Peyer's patch (tissue), 4 donors: ENCODE measurements around the gene SPDYE1.

Source experiments
- POLR2A ChIP-seq, 2 donors: fragments of 450-650 bp; IDR thresholded peaks; one replicate each; pipeline ENCODE4 v1.5.1; 2017; ENCODE audit warnings: antibody characterized with exemption in 2 of 2, mild to moderate bottlenecking in 2 of 2, moderate library complexity in 2 of 2
- TF ChIP-seq, protein P1 (sequence below), 6 experiments: fragments of 450-650 bp in 4 of 6; fragments of 200-600 bp in 2 of 6; sonication (generic) in 1 of 6; IDR thresholded peaks; one replicate each; pipeline ENCODE4 v1.5.1; 2017 to 2019; ENCODE audit warnings: antibody characterized with exemption in 6 of 6, mild to moderate bottlenecking in 3 of 6, moderate library complexity in 1 of 6

DNA sequence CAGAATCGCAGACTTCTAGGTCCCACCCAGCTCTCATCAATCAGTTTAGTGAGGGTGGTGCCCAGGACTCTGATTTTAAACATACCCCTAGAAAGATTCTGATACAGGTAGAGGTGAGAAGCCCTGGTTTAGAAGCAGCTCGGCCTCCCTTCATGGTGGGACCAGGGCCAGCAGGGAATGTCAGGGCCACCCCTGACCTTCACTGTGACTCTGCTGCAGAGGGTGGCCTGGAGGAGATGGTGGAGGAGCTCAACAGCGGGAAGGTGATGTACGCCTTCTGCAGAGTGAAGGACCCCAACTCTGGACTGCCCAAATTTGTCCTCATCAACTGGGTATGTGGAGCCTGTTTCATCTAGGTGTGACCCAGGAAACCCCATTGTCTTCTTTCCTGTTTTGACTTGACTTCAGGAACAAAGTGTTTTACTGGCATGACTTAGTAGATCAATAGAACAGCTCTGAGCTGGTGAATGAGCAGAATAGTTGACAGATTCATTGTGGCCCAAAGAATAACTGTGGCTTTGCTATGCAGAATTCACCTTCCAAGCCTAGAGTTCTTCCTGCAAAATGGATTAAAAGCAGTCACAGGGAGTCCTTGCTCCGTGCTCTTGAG, 54.0 kb downstream of the SPDYE1 start:
- TF ChIP-seq, protein P1, sequence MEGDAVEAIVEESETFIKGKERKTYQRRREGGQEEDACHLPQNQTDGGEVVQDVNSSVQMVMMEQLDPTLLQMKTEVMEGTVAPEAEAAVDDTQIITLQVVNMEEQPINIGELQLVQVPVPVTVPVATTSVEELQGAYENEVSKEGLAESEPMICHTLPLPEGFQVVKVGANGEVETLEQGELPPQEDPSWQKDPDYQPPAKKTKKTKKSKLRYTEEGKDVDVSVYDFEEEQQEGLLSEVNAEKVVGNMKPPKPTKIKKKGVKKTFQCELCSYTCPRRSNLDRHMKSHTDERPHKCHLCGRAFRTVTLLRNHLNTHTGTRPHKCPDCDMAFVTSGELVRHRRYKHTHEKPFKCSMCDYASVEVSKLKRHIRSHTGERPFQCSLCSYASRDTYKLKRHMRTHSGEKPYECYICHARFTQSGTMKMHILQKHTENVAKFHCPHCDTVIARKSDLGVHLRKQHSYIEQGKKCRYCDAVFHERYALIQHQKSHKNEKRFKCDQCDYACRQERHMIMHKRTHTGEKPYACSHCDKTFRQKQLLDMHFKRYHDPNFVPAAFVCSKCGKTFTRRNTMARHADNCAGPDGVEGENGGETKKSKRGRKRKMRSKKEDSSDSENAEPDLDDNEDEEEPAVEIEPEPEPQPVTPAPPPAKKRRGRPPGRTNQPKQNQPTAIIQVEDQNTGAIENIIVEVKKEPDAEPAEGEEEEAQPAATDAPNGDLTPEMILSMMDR (IDR thresholded peaks at IDR 0.05) = no peak
- TF ChIP-seq POLR2A (IDR thresholded peaks at IDR 0.05) = no peak
